GM18517 (cell line): ENCODE results near the gene ABCA7.

Source experiments
- ATAC-seq: cut with Tn5 transposase; IDR thresholded peaks from one replicate; pipeline ENCODE4 v1.9.1; 2021; ENCODE audit warnings: mild to moderate bottlenecking, moderate library complexity; ENCODE audit not compliant: unreplicated experiment

Gene ABCA7

GRCh38 chr19:1004204-1004802, 35.6 kb upstream of the ABCA7 start:
- no peak for ATAC-seq

- no peak for ATAC-seq
Observed at GRCh38 chr19:1004803-1005664, 34.9 kb upstream of the ABCA7 start.

- no peak for ATAC-seq
Observed at GRCh38 chr19:1006711-1007398, 33.1 kb upstream of the ABCA7 start.

- no peak for ATAC-seq
Observed at GRCh38 chr19:1007399-1008251, 32.3 kb upstream of the ABCA7 start.

GRCh38 chr19:1008268-1009040, 31.5 kb upstream of the ABCA7 start:
- no peak for ATAC-seq

- ATAC-seq: no peak
Observed at GRCh38 chr19:1009041-1009980, 30.6 kb upstream of the ABCA7 start.

GRCh38 chr19:1009981-1010538, 29.8 kb upstream of the ABCA7 start:
- ATAC-seq: no peak

- no peak for ATAC-seq
Observed at GRCh38 chr19:1010586-1011510, 29.1 kb upstream of the ABCA7 start.

- ATAC-seq: no peak
Observed at GRCh38 chr19:1011831-1012333, 28.0 kb upstream of the ABCA7 start.

- ATAC-seq: no peak
Observed at GRCh38 chr19:1012334-1012733, 27.6 kb upstream of the ABCA7 start.

GRCh38 chr19:1013218-1013617, 26.7 kb upstream of the ABCA7 start:
- ATAC-seq: no peak

- ATAC-seq: no peak
Observed at GRCh38 chr19:1014161-1015060, 25.5 kb upstream of the ABCA7 start.

- no peak for ATAC-seq
Observed at GRCh38 chr19:1015061-1015781, 24.7 kb upstream of the ABCA7 start.

- no peak for ATAC-seq
Observed at GRCh38 chr19:1015782-1016646, 23.9 kb upstream of the ABCA7 start.

GRCh38 chr19:1016647-1017114, 23.2 kb upstream of the ABCA7 start:
- ATAC-seq: no peak
